Limb (tissue), 2 donors: ENCODE results near the gene NTMT1.

Experiments
- DNase-seq, 2 donors: peaks; one replicate each; pipeline ENCODE4 v3.0.0-alpha.2; 2016; ENCODE audit errors: extremely low spot score in 2 of 2

The NTMT1 gene

GRCh38 chr9:129597355-129598088, 28.4 kb upstream of the NTMT1 start:
- DNase-seq = peak in 1 of 2 donors; percentile 81

- DNase-seq = no peak
Measured at GRCh38 chr9:129598089-129598596, 27.8 kb upstream of the NTMT1 start.

- DNase-seq = no peak
Measured at GRCh38 chr9:129601082-129601674, 24.8 kb upstream of the NTMT1 start.

- DNase-seq = no peak
Measured at GRCh38 chr9:129602598-129603415, 23.2 kb upstream of the NTMT1 start.

GRCh38 chr9:129604056-129604765, 21.8 kb upstream of the NTMT1 start:
- no peak for DNase-seq

- DNase-seq = no peak
Measured at GRCh38 chr9:129604766-129605163, 21.2 kb upstream of the NTMT1 start.

GRCh38 chr9:129606161-129607026, 19.6 kb upstream of the NTMT1 start:
- no peak for DNase-seq

GRCh38 chr9:129607027-129607387, 19.0 kb upstream of the NTMT1 start:
- DNase-seq = no peak

- DNase-seq = no peak
Measured at GRCh38 chr9:129608561-129609481, 17.1 kb upstream of the NTMT1 start.

GRCh38 chr9:129609486-129610212, 16.3 kb upstream of the NTMT1 start:
- peak in 1 of 2 donors; percentile 72 for DNase-seq

GRCh38 chr9:129610213-129610472, 15.8 kb upstream of the NTMT1 start:
- DNase-seq = no peak

GRCh38 chr9:129610473-129611306, 15.3 kb upstream of the NTMT1 start:
- peak; percentile 78 to 91 for DNase-seq

GRCh38 chr9:129611307-129611800, 14.6 kb upstream of the NTMT1 start:
- no peak for DNase-seq

GRCh38 chr9:129612123-129612522, 13.8 kb upstream of the NTMT1 start:
- no peak for DNase-seq

- DNase-seq = no peak
Measured at GRCh38 chr9:129612815-129613519, 13.0 kb upstream of the NTMT1 start.

- DNase-seq = peak in 1 of 2 donors; percentile 68
Measured at GRCh38 chr9:129613520-129614175, 12.3 kb upstream of the NTMT1 start.

- DNase-seq = no peak
Measured at GRCh38 chr9:129614932-129615331, 11.0 kb upstream of the NTMT1 start.
